Right lobe of liver (tissue), 4 donors: ENCODE data around the gene IL18BP.

Source experiments
- POLR2A ChIP-seq: fragments of 450-650 bp; IDR thresholded peaks from one replicate; pipeline ENCODE4 v1.6.1; 2017; ENCODE audit warnings: antibody characterized with exemption, mild to moderate bottlenecking
- TF ChIP-seq, protein P1 (sequence below), 4 donors: fragments of 200-600 bp in 3 of 4; fragments of 450-650 bp in 1 of 4; IDR thresholded peaks; one replicate each; pipeline versions ENCODE4 v1.5.1 to v1.8.0; 2016 to 2022; ENCODE audit warnings: antibody characterized with exemption in 4 of 4, mild to moderate bottlenecking in 2 of 4
- donor health status: DM: no; HTN: no; CAD: no.
- donor health status: DM: no; HTN: no; CAD: no.
- donor health status: DM: no; HTN: yes; CAD: no.

- TF ChIP-seq, protein P1, sequence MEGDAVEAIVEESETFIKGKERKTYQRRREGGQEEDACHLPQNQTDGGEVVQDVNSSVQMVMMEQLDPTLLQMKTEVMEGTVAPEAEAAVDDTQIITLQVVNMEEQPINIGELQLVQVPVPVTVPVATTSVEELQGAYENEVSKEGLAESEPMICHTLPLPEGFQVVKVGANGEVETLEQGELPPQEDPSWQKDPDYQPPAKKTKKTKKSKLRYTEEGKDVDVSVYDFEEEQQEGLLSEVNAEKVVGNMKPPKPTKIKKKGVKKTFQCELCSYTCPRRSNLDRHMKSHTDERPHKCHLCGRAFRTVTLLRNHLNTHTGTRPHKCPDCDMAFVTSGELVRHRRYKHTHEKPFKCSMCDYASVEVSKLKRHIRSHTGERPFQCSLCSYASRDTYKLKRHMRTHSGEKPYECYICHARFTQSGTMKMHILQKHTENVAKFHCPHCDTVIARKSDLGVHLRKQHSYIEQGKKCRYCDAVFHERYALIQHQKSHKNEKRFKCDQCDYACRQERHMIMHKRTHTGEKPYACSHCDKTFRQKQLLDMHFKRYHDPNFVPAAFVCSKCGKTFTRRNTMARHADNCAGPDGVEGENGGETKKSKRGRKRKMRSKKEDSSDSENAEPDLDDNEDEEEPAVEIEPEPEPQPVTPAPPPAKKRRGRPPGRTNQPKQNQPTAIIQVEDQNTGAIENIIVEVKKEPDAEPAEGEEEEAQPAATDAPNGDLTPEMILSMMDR (IDR thresholded peaks at IDR 0.05) = no peak
- TF ChIP-seq POLR2A = no peak
Measured at GRCh38 chr11:72004515-72005346, 6.0 kb downstream of the IL18BP start.
